Choroid plexus epithelial cell (primary cell): ENCODE results near the gene CDHR4.
"Not testable (repeated sequence)": the region's sequence is repeated elsewhere in the genome, so short reads cannot be mapped to it uniquely, and the experiment has no call there.

ENCODE experiments used
- DNase-seq: peaks from one replicate; pipeline ENCODE4 v3.0.0-alpha.2; 2010; ENCODE audit warnings: low read depth
- H3K4me3 ChIP-seq: 2 replicates; pipeline ENCODE4 v1.5.1; 2011; ENCODE audit warnings: low read depth, mild to moderate bottlenecking, control low read depth, low read length, moderate library complexity
- TF ChIP-seq, protein P1 (sequence below): conservative IDR thresholded peaks from 2 replicates; pipeline ENCODE4 v1.5.1; 2011; ENCODE audit warnings: low read depth, mild to moderate bottlenecking, control low read depth, inconsistent platforms, low read length, moderate library complexity

Gene CDHR4

DNA sequence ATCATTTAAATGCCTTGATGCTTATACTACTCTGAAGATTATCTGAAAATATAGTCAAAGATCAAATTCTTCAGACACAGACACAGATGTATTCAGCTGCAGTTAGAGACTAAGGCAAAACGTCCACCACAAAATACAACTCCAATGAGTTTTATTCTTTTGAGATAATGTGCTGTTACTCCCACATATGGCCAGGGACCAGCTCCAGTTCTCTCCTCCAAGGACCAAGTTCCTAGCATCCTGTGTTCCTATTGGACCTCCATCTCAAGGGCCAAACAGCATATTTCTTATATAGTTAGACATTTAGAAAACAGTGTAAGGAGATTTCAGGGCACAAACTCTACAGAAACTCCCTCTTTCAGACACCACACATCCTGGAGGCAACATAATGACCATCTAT, 40.4 kb downstream of the CDHR4 start:
- no peak overlapping the region for H3K4me3 ChIP-seq
- DNase-seq: no peak
- TF ChIP-seq, protein P1, sequence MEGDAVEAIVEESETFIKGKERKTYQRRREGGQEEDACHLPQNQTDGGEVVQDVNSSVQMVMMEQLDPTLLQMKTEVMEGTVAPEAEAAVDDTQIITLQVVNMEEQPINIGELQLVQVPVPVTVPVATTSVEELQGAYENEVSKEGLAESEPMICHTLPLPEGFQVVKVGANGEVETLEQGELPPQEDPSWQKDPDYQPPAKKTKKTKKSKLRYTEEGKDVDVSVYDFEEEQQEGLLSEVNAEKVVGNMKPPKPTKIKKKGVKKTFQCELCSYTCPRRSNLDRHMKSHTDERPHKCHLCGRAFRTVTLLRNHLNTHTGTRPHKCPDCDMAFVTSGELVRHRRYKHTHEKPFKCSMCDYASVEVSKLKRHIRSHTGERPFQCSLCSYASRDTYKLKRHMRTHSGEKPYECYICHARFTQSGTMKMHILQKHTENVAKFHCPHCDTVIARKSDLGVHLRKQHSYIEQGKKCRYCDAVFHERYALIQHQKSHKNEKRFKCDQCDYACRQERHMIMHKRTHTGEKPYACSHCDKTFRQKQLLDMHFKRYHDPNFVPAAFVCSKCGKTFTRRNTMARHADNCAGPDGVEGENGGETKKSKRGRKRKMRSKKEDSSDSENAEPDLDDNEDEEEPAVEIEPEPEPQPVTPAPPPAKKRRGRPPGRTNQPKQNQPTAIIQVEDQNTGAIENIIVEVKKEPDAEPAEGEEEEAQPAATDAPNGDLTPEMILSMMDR: no peak

DNA sequence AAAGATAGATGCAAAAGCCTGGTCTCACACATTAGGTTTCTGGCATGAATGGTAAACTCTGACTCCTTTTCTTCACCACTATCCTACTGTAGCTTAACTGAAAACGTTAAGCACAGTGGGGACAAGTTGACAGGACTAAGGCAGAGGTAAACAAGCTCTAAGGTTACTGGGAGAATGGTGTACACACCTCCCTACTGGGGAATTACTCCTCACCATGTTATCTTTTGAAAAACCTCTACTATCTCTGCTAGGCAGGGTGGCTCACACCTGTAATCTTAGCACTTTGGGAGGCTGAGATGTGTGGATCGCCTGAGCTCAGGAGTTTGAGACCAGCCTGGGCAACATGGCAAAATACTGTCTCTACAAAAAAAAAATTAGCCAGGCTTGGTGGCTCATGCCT, 42.5 kb downstream of the CDHR4 start:
- no peak for DNase-seq
- TF ChIP-seq, protein P1: no peak
- no peak overlapping the region for H3K4me3 ChIP-seq

DNA sequence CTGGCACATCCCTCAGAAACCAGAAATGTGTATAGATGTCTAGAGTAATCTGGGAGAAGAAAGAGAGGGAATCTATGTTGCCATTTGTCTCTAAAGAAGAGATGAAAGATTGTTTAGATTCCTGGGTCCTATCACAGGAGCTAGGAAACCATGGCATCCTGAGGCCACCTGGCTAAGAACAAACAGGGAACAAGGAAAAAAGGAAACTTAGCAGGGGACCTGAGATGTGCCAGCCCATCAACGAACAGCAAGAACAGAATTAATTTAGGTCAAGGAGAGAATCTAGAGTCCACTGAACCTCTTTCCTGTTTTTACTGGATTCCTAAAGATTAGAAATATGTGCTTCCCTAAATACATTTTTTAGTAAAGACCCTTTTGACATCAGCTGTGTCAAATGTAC, 43.6 kb downstream of the CDHR4 start:
- H3K4me3 ChIP-seq: no peak overlapping the region
- TF ChIP-seq, protein P1: no peak
- no peak for DNase-seq

DNA sequence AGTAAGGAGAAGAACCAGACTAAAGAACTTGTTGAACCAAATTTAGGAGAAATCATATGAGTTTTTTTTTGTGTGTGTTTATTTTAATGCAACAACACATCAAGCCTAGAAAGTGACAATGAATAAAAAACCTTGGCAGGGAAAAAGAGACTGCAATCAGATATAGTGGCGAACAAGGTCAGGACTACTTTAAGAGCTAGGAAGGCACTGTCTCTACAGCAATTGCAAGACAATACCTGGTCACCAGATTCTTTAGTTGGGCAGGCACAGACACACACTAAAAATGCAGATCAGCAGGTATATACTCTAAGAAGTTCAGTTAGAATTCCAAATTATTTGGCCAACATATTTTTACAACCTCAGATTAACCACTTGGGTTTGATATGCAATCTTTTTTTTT, 45.1 kb downstream of the CDHR4 start:
- H3K4me3 ChIP-seq: no peak overlapping the region
- no peak for DNase-seq
- TF ChIP-seq, protein P1: no peak

DNA sequence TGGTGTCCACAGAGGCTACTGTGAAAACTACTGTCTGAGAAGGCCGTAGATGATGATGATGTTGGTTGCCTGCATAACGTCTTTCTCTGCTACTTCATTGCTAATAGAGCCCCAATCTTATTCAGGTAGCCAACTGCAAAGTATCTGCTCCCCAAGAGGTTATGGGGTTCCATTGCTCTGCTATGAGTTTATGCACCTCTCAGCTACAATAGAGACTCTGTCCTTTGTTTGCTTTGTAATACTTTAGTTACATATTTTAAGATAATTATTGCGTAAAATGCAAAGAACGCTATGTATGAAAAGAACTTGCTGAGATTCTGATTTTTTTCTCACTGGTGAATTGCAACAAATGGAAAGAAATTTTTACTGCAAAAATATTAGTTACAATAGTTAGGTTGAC, 48.2 kb downstream of the CDHR4 start:
- TF ChIP-seq, protein P1: no peak
- H3K4me3 ChIP-seq: no peak overlapping the region
- DNase-seq: no peak

DNA sequence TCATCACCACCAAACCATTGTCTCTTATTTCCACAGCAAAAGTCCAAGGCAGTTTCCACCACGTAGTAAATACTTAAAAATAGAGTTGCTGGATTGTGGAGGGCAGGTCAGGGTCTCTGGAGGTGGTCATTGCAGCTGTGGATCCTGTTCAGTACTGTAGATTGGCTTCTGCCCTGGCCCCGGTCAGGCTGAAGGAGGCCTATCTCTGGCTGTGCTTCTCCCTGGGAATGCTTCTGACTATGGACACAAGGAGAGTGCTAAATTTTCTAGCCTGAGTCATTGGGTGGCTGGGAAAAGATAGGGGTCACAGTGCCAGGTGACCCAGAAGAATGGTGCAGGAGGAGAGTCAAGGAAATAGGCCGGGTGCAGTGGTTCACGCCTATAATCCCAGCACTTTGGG, 49.6 kb downstream of the CDHR4 start:
- no peak for DNase-seq
- TF ChIP-seq, protein P1: no peak
- H3K4me3 ChIP-seq: no peak overlapping the region

DNA sequence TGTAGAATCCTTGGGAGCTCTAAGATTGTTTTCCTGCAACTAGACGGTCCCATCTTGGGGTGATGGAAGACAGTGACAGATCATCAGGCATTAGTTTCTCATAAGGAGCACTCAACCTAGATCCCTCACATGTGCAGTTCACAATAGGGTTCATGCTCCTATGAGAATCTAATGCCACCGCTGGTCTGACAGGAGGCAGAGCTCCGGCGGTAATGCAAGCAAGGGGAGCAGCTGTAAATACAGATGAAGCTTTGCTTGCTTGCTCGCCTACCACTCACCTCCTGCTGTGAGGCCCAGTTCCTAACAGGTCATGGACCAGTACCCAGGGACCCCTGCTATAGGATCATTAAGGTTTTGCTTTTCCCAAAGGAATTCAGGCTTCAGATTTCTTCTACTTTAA, 50.8 kb downstream of the CDHR4 start:
- H3K4me3 ChIP-seq, DNase-seq: not testable (repeated sequence)
